GM19239 (cell line): Measurements from ENCODE around the gene TBC1D10A.

Experiments used
- DNase-seq: peaks from one replicate; pipeline ENCODE4 v3.0.0; 2011; ENCODE audit warnings: low spot score; ENCODE audit not compliant: insufficient read length
- FAIRE-seq: peaks from 2 replicates; lab custom pipeline; 2011; peaks lifted over from hg19 to GRCh38; lab: Jason Lieb, UNC

Gene TBC1D10A

GRCh38 chr22:30252411-30253204 is 74.1 kb downstream of the TBC1D10A start:
- no peak for FAIRE-seq
- no peak for DNase-seq

DNA sequence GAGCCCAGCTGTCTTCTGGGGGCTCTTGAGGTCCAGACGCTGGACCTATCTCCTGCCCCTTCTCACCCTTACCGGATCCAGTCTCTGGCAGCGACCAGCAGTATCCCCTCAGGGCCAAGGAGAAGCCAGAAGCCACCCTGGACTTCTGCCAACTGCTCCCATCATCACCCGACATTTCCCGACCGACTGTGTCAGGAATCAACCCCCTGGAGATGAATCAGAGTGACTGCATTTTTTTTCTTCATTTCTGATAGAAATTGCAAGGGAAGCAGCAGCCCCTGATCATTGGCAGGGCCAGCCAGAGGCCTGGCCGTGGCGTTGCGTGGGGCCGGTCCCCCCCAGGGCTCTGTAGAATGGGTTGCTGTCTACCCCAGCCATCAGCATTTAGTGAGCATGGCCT is 75.0 kb downstream of the TBC1D10A start:
- no peak for DNase-seq
- FAIRE-seq, result no peak

DNA sequence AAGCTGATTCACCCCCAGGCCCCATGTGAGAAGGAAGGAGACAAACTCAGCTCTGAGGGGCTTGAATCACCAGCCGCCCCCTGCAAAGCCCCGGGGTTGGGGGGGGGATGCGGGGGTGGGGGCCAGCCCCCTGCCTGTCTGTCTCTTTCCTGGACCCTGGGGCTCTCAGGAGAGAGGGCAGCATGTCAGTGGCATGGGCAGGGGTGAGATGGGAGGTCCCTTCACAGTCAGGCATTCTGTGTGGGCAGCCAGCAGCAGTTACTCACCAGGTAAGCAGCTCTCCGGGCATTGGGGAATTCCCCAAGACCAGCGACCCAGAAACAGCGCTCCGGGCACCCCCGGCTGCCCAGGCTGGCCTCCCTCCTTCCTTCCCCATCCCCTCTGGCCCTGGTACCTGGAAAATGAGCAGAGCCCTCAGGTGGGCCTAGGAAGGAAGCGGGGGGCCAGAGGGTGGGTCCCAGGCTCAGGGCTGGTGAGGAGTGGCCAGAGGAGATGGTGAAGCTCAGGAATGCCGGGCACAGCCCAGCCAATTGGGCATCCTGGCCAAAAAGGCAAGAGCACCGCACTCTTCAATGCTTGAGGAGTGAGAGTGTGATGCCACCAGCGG is 76.0 kb downstream of the TBC1D10A start:
- DNase-seq, result no peak
- no peak for FAIRE-seq

- peak; percentile 4 for FAIRE-seq
- no peak for DNase-seq
These were observed 76.6 kb downstream of the TBC1D10A start for GRCh38 chr22:30250039-30250565.

DNA sequence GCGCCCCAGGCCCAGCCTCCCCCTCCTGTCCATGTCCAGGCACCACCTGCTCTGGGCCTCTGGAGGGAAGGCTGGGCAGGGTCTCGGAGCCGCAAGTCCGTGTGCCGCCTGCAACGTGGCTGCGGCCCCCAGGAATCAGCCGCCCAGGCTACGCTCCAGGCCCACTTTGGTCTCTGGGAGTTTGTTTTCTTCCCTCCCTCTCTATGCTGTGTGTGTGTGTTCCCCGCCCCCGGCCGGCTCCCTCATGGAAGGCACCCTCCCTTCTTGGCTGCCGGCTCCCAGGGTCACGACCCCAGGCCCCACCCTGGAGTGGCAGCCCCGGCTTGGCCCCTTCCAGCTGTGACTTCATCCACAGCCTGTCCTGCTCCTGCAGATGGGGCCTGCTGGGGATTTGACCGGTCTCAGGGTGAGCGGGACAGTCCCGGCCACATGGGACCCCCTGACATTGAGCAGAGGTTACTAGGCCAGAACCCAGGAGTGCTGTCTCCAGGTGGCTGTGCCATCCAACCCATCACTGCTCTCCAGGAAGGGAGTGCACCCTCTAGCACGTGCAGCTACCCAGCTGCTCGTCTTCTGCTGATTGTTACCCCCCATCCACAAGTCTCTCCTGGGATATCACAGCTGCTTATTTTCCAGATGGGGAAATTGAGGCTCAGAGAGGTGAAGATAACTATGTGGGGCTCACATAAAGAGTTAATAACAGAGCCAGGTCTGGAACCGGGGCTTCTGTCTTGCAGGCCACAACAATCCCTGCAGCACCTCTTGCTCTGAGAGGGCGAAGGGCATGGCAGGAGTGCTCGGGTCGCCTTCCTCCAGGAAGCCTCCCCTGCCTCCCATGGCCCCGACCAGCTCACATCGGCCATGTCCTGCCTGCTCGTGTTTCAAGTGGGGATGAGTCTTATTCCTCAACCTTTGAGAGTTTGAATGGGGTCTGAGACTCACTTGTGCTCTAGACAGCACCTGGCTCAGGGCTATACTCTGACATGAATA is 77.4 kb downstream of the TBC1D10A start:
- DNase-seq, result no peak
- no peak for FAIRE-seq

GRCh38 chr22:30248484-30248883 is 78.3 kb downstream of the TBC1D10A start:
- no peak for FAIRE-seq
- DNase-seq, result no peak

DNA sequence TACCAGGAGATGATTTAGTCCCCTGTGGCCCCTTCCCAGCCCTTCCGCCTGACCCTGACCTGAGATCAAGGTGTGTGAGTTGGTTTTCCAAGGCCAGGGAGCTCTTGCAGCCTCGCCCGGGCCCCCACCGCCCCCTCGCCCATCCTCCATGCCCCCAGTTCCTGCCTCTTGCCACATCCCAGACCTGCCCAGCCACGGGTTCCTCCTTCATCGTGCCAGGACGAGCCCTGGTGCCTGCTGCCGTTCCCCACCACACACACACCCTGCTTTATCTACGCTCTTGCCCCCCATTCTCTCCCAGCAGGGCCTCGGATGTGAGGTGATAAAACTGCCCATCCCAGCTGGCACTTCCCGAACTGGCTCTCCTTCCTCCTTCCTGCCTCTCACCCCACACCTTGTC is 78.8 kb downstream of the TBC1D10A start:
- no peak for FAIRE-seq
- DNase-seq, result no peak

DNA sequence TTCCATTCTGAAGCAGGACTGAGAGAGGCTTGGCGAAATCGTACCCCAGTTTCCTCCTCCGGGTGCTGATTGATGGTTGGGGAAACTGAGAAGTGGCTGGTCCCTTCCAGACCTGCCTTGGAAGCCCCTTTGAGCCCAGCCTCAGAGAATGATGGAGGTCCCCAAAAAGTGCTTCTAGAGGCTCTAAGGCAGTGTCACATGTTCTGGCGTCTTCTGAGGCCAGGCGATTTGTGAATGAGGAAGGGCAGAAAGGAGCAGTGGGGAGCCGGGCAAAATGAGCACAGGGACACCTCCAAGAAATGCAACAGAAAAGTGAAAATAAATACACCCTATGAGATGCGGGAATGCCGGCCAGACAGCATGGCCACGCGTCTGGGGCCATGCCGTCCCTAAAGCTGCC is 79.2 kb downstream of the TBC1D10A start:
- FAIRE-seq (no peak), DNase-seq (no peak)

DNA sequence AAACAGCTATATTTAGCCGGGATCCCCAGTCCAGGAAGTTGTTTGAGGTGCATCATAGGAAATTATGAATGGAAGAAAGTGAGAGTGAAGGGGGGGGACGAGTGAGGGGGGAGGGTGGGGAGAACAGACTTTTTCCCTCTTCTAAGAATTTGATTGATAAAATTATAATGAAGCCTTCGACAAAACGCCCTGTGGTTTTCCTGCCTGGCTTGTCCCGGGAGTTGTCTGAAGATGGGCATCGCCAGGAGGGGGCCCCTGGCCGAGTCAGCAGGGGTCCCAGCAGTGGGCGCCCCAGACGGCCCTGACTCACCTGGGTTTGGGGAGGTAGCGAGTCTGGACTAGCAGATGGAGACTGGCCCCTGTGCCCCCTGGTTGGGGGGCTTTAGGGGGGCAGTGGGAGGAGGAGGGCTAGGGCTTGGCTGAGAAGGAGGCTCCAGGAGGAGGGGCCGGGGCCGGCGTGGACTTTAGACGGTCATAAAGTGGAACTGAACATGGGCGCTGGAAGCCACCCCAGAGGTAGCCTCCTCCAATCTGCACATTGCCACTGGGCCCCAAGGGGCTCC is 79.8 kb downstream of the TBC1D10A start:
- no peak for DNase-seq
- FAIRE-seq, result no peak

DNA sequence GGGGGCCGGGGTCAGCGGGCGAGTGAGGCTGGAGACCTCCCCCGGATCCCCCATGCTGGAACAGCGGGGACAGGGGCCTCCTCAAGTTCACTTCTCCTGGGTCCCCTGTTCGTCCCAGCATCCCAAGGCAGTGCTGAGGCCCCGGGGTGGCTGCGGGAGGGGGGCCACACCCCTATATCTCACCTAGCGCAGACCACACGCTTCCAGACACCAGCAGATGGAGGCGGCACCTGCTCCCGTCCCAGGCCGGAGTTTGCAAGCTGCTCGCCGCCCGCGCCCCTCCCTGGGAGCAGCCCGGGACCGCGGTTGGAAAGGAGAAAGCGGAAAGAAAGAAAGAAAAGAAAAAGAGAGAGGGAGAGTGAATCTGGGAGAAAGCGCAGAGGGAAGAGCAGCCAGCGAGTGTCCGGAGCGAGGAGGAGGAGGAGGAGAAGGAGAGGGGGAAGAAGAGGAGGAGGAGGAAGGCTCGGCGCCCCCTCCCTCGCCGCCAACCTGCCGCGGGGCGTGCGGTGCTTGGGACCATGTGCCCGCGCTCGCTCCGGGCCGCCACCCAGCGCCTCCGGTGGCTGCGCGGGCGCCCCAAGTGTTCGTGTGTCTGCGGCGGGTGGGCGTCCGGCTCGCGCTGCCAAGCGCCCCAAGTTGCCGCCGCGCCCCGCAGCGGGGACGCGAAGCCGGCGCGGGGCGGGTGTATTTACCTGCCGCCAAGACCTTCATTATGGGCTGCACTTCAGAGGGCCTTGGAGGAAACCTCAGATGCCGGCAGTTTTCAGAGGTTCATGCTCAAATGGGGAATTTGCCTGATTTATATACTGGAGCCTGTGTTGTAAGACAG is 80.5 kb downstream of the TBC1D10A start, which contains the start of gene LIF:
TSS of gene LIF (minus strand) at position 775 of the 829 bp plus-strand sequence. CDS start at position 711, 64 bp downstream.
- no peak for FAIRE-seq

DNA sequence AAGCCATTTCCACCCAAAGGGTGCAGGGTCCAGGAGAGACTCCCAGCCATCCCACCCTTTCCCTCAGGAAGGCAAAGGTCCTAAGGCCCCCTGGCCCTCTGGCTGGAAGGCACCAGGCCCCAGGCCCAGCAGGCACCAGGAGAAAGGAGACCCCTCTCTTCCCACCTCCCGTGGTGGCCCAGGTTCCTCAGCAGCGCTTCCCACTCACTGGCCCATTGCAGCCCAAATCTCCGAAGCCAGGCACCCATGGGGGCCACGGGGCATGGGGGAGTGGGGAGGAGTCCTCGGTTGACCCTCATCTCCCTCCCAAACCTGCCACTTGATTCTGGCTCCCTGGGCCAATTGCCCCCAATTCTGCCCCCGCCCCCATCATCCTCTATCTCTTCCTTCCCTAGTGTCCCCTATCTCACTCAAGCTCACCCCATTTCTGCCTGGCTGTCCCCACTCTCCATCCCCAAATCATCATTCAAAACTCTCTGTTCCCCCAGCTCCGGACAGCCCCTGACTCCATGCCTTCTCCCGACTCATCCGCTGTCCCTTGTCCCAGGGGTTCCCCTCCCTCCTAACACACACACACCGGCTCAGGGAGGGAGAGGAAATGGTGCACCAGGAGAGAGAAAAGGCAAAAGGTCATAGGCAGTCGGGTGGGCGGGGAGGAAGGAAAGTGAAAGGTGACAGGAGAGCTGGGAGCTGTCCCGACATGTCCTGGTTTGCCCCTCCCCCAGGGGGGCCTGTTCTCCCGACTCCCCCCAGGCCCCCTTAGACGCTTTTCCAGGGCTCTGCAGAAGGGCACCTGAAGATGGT is 81.4 kb downstream of the TBC1D10A start:
- DNase-seq (no peak), FAIRE-seq (no peak)

More for the DNA sequence above, 80.5 kb downstream of the TBC1D10A start, which contains the start of gene LIF:
- no peak for DNase-seq

DNA sequence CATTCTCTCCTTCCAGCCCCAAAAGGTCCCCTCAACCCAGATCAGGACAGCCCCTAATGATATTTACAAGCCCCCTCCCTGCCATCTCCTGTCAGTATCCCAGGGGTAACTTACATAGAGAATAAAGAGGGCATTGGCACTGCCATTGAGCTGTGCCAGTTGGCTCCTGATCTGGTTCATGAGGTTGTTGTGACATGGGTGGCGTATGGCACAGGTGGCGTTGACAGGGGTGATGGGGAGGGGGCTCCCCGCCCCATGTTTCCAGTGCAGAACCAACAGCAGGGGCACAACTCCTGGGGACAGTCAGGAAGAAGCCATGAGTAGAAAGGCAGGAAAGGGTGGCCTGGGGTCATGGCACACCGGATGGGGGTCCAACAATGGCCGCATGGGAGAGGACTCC is 82.1 kb downstream of the TBC1D10A start:
- DNase-seq (no peak), FAIRE-seq (no peak)

DNA sequence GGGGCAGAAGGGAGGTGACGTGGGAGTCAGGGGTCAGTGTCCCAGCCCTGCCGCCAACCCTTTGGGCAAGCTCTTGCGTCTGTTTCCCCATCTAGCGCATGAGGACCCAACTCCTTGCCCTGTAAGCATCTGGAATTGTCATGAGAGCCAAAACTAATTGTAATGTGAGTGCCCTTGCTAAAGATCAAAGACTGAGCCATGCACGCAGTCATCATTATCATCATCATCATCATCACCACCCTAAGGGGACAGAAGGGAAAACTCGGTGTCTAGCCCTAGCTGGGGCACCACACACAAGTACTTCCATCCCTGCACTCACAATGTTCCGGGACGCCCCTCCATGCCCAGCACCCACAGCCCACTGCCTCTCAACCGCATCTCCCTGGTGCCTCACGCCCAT is 82.7 kb downstream of the TBC1D10A start:
- DNase-seq, result no peak
- FAIRE-seq, result no peak

- FAIRE-seq (no peak), DNase-seq (no peak)
These were observed 83.1 kb downstream of the TBC1D10A start for GRCh38 chr22:30243661-30244060.
